ENCODE data around the gene PURB.

- TF ChIP-seq CTCF (IDR thresholded peaks at IDR 0.05) (no peak), POLR2A (IDR thresholded peaks at IDR 0.05) (no peak)
These were observed 24.5 kb upstream of the PURB start for GRCh38 chr7:44909596-44910389.
